Measurements from ENCODE around the gene CMTR1.

CMTR1 gene

DNA sequence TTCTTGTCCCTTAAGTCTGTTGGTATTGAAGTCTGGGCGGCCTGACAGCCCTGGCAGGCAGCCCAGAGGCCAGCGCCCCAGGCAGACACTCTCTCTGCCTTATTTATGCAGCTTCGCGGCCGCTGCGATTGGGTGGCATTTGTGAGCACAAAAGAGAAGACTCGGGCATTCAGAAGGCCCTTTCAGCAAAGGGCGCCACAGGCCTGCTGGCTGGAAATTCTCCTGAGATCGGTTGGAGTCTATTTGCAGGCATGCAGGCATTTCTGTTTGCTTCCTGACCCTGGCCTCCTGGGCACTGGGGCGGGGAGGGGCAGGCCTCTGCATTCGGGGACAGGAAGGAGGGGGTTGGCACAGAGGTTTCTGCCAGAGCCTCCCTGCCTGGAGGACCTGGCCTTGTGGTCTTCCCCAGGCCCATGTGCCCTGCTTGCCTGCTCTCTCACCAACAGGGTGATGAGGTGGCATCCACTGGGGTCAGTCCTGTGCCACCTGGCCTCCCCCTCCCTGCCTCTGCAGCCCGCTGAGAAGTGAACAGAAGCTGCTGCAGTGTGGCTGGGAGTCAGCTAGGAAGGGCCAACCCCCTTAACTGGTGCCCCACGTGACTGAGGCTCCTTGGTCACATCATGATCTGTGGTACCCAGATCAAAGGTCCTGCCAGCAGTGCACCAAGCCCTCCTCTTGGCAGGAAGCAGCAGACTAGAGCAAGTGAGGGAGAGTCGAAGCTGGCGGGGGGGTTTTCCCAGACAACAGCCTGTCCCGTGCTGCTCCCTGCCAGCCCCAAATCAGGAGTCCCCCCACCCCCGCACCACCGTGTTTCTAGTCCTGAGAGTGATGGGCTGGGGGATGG is 83.3 kb downstream of the CMTR1 start:
- DNase-seq, result peak; percentile 92

DNA sequence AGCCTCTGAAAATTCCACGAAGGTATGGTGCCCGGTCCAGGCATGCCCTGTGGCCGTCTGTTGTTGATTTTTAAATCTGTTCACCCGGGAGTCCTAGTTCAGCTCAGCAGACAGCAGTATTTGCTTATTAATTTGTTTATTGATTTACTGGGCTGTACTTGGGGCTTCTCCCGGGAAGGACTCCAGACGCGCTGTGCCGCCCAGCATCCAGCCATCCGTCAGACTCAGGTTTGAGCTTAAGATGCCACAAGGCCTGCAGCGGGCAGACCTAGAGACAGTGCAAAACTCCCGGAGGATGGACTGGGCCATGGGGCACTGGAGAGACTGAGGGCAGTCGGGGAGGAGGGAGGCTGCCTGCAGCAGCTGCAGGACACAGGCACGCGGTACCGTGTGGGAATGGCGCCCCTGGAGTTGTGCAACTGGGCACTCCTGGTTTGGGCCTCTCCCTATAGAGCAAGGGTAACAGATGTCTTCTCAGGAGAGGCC is 83.9 kb downstream of the CMTR1 start:
- DNase-seq, result peak; percentile 50

DNA sequence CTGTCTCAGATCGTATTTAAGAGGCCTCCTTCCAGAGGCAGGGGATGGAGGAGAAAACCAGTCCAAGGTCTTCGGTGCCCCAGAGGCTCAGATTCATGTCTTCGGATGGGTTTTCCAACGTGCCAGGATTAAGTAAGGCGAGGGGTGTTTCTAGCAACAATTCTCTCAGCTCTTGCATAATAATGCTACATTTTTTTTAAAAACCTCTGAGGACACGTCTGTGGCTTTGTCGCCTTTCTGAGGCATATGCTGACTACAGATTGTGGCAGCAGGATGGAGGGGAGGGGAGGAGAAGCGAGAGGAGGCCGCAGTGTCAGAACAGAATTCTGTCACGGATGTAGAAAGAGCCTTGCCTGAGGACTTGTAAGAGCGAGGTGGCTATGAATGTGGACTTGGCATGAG is 84.4 kb downstream of the CMTR1 start:
- DNase-seq, result no peak

DNA sequence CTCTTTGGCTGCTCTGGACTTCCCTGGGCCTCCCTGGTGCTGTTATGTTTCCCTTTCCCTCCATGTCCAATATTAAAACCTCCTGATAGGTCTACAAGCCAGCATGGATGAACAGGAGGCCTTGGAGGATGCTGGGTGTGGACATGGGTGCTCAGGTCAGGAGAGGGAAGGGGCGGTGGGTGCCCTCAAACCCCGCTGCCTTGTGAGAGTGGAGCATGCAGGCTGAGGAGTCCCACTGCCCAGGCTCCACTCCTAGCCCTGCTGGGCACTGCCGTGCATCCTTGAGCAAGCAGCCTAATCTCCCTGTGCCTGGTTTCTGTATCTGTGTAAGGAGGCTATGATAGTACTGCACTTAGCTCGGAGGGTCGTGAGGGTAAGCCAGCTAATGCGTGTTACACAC is 85.1 kb downstream of the CMTR1 start:
- DNase-seq, result no peak

DNA sequence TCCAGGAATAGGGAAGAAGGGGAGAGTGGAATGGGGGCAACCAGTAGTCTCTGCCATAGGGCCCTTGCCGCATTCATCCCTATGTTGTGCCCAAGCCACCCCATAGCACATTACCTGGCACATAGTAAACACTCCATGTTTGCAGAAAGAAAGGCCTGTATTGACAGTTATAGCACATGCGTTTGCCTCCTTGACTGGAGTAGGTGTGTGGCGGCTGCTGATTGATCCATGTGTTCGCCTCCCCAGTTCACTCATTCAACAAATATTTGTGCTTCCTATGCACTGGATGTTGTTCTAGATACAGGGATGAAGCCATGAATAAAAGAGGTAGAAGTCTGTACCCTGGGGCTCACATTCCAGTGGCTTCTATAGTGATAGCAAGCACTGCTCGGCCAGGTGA is 86.4 kb downstream of the CMTR1 start:
- no peak for DNase-seq

DNA sequence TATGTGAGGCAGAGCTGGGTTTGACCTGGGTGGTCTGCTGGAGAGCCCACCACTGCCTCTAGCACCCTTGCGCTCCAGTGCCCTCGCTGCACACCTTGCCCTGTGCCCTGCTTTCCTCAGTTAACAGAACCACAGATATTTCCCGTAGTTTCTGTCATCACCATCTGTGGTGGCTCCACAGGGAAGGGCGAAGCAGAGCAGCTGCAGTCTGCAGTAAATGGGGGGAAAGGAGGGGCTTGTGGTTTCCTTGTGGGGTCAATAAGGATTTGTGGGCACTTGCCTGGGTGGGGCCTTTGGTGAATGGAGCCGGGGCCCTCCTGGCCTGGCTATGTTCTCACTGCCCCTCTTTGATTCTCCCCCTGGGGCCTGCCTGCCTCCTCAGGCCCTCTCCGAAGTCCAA is 87.9 kb downstream of the CMTR1 start:
- DNase-seq, result no peak

DNA sequence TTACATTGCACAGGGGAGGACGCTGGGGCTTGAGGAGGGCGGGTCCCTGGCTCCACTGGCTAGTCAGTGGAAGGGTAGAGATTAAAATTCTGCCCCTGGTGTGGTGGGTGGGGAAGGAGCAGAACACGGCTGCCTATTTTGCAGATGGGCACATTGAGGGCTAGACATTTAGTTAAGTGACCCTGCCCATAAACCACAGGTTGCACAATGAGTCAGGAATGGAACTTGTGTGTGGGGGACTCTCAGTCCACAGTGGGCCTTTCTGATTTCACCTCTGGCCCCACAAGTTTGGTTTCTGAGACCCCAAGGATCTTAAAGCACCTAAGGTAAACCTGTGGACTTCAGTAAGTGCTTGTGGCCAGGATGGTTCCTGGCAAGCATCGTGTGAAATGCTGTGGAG is 88.7 kb downstream of the CMTR1 start:
- no peak for DNase-seq

DNA sequence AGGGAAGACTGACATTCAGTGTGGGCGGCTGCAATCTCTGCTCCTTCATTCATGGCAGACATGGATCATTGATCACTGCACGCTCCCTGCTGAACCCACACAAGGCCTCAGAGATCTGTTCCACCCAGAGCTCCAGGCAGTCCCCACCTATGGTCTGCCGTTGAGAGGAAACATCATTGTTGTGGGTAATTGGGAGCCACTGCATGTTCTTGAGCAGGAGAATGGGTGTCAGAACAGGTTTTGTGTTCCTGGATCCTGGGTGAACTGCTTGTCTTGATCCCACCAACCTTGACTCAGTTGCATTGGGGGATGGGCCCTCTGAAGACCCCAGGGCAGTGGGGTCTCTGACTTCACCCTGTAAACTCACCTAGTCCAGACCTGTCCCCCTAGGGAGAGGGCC is 89.8 kb downstream of the CMTR1 start:
- DNase-seq, result no peak

DNA sequence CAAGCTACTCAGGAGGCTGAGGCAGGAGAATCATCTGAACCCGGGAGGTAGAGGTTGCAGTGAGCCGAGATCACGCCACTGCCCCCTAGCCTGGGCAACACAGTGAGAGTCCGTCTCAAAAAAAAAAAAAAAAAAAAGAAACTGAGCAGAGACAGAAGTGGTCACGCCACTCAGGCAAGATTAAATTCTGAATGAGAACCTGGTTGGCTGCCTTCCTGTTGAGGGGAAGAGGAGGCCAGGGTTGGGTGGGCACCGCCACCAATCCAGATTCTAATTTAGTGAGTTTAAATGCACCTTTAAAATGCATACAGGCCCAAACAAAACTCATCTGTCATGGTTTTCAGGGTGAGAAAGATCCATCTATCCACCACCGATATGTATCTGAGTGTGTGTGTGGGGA is 90.4 kb downstream of the CMTR1 start:
- DNase-seq, result peak; percentile 41

DNA sequence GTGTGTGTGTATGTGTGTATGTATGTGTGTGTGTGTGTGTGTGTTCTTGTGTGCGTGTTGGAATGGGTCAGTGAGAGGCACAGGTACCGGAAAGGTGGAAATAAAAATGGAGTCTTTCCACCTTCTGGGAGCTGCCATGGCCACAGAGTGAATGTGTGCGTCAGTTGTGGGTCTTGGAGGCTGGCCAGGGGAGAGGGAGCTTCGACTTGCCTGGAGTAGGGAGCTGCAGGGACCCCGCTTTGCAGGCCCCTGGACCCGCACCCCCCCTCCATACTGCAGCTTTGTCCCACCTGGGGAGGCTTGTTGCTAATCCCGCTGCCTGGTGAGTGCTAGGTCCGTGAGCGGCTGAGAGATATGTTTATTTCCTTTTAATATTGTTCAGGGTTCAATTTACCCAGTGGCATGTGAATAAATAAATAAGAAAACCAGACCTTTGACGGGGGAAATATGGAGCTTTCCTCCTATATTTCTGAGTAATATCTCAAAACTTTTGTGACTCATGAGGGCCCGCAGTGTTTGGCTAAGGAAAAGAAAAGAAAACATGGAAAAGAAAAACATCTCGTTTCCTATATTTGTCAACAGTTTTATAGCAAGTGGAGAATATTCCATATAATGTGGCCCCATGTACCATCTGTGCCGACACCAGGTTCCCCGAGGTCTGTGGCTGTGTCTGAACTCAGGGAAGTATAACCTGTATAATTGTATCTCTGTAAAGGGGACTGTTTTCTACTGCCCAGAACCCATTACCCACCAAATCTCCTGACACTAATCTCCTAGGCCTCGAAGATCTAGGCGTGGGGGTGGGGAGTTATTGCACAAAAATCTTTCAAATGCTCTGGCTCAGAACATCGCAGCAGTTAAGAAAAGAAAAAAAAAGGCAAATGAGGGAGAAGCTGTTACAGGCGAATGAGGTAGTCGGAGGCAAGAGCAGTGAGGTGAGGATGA is 91.3 kb downstream of the CMTR1 start:
- no peak for DNase-seq

DNA sequence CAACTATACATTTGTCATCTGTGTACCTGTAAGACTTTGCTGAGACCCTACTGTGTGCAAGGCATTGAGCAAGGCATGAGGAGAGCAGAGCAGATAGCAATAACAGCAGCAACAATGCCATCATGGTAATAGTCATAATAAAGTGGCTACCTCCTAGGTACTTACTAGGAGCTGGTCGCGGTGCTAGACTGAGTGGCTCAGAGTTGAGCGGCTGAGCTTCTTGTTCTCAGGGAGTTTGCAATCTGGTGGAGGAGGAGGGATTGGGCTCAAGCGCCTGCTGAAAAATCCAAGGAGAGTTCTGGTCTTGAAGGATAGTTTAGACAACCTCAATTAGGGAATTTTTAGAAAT is 91.9 kb downstream of the CMTR1 start:
- no peak for DNase-seq

DNA sequence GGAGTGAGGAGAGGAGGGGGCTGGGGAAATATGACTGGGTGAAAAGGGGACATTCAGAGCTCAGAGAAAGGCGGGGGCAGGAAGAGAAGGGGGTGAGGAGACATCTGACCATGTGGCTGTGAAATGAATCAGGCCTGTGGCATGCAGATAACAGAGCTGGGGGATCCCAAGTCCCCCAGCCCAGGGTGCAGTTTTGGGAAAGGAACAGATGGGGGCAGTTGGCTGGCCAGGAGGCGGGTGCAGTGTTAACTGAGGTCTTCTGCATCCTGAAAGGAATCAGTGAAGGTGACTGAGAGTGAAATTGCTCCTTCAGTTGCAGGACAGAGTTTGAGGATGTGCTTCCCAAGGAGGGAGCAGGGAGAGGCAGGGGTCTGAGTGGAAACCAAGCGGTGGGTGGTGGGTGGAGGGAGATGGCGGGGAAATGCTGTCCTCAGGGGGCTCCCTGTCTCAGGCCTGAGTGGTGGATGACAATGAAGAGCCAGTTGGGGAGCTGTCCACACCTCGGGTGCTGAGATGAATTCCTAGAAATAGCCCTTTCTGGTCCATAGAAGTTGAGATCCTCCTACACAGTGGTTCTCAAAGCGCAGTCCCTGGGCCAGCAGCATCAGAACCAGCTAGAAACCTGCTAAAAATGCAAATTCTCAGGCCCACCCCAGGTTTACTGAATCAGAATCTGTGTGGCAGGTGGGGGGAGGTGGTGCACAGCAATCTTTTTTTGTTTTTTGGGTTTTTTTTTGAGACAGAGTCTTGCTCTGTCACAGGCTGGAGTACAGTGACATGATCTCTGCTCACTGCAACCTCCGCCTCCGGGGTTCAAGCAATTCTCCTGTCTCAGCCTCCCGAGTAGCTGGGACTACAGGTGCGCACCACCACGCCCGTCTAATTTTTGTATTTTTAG is 92.7 kb downstream of the CMTR1 start:
- DNase-seq, result no peak

DNA sequence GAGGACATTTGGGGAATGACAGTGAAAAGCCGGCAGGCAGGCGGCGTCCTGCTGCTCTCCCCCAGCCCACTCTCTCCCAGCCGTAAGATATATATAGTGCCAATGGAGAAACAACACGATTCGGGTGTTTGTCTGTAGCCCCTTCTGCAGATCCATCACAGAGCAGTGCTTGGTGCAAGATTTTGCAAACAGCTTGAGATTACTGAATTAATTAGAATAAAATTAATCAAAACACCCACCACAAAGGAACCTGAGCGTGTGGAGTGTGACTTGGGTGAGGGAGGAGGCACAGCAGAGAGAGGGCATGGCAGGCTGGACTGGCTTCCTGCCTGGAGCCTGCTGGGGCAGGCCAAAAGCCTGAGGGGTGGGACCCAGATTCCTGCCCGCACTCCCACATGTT is 95.5 kb downstream of the CMTR1 start:
- no peak for DNase-seq

DNA sequence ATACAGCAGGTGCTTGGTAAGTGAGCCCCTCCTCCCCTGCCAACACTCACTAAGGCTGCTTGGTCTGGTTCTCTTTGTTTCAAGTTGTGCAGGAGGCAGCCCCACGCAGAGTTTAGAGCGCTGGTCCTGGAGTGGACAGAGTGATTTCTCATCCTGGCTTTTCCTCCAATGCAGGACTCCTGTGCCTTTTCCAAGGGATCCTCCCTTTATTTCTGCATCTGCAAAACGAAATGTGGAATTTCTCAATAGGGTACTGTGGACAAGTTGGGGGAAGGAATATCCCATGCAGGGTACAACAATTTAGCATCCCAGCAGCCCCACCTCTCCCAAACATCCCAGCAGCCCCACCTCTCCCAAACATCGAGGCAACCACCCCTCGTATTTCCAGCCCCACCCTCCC is 97.3 kb downstream of the CMTR1 start:
- no peak for DNase-seq

DNA sequence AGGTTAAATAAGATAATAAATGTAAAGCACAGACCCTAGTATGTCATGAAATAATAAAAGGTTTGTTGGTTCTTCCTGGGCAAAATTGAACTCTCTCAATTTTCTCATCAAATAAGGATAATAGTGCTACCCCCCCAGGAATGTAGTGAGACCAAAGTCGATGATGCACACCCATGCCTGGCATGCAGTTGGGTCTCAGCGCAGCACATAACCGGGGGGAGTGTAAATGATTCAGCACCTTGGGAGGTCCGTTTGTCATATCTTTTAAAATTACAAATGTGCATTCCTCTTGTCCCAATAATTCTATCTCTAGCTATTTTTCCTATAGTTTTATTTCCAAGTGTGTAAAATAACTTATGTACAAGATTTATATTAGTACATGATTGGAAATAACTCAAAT is 98.0 kb downstream of the CMTR1 start:
- DNase-seq, result no peak
